Subcutaneous adipose tissue (tissue), 4 donors: ENCODE data around the gene RSBN1. TPM values are rescaled to one million over a fixed set of nuclear protein-coding genes. Genes with fewer than 3 reads are reported as not detected.

ENCODE experiments used
- CTCF ChIP-seq: fragments of 450-650 bp; IDR thresholded peaks from one replicate; pipeline ENCODE4 v1.5.1; 2016; ENCODE audit warnings: low read depth, mild to moderate bottlenecking, control low read depth, antibody characterized with exemption, moderate library complexity
- total RNA-seq, 4 donors: library from RNA; depleted of rRNA; stranded (reverse); fragments of >200 nt; gene quantifications; one replicate each; pipeline ENCODE4 v1.1.0, GENCODE V29; 2016

RSBN1 gene
- total RNA-seq, 4 donors from 2014 or later, result 19.8 to 29.3 (median 21.4) TPM

GRCh38 chr1:113777561-113777960 lies 34.7 kb downstream of the RSBN1 start:
- TF ChIP-seq CTCF, result no peak

- TF ChIP-seq CTCF, result no peak
These were observed 42.2 kb downstream of the RSBN1 start for GRCh38 chr1:113770031-113770430.

GRCh38 chr1:113769601-113769970 lies 42.7 kb downstream of the RSBN1 start:
- no peak for TF ChIP-seq CTCF

- no peak for TF ChIP-seq CTCF
These were observed 43.2 kb downstream of the RSBN1 start for GRCh38 chr1:113768916-113769600.

- TF ChIP-seq CTCF, result no peak
These were observed 46.7 kb downstream of the RSBN1 start for GRCh38 chr1:113765306-113766230.

GRCh38 chr1:113763661-113764060 lies 48.6 kb downstream of the RSBN1 start:
- TF ChIP-seq CTCF, result no peak

- no peak for TF ChIP-seq CTCF
These were observed 50.3 kb downstream of the RSBN1 start for GRCh38 chr1:113761937-113762336.
